Mesodermal cell (in vitro differentiated cells): ENCODE results near the gene DYNLT2B.
"Not testable (repeated sequence)": the region's sequence is repeated elsewhere in the genome, so short reads cannot be mapped to it uniquely, and the experiment has no call there.

Source experiments
- H3K27ac ChIP-seq: 2 replicates; pipeline ENCODE4 v1.7.0; 2013; ENCODE audit warnings: mild to moderate bottlenecking, low read depth, low read length, moderate library complexity; ENCODE audit not compliant: severe bottlenecking
- H3K36me3 ChIP-seq: 2 replicates; pipeline ENCODE4 v1.7.1; 2013; ENCODE audit warnings: mild to moderate bottlenecking, low read length, moderate library complexity; ENCODE audit not compliant: control insufficient read depth, insufficient read depth
- H3K4me1 ChIP-seq: one replicate; pipeline ENCODE4 v1.7.1; 2013; ENCODE audit warnings: mild to moderate bottlenecking, low read length; ENCODE audit not compliant: insufficient read depth, control insufficient read depth, poor library complexity, severe bottlenecking
- H3K4me3 ChIP-seq: 2 replicates; pipeline ENCODE4 v1.7.0; 2013; ENCODE audit warnings: low read length, control low read depth, mild to moderate bottlenecking; ENCODE audit not compliant: insufficient read depth, poor library complexity, severe bottlenecking; ENCODE audit errors: extremely low read depth
- H3K9me3 ChIP-seq: 2 replicates; pipeline ENCODE4 v1.7.1; 2013; ENCODE audit warnings: mild to moderate bottlenecking, low read length, moderate library complexity; ENCODE audit not compliant: control insufficient read depth
- WGBS, 2 experiments: methylation state at CpG; one replicate each; pipeline ENCODE4 v1.1.5; 2013; ENCODE audit warnings: missing lambda C conversion rate in 2 of 2; ENCODE audit not compliant: insufficient coverage in 2 of 2; 5-methylcytosine and 5-hydroxymethylcytosine counted together

The DYNLT2B gene

DNA sequence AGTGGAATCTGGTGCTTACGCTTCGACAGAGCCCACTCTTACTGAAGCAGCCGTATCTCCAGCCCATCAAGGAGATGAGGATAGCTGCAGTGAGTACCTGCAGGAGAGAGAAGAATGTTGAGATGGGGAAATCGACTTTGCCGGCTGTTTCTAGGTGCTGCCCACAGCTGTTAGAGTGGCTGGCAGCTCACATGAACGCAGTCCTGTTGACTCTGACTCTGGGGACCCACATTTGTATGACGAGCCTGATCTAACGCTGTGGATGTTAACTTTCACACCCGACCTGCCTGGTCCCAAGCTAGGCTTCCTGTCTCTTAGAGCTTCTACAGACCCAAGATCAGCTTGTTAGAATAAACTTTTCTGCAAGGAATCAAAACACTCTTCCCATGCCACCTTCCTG, 8.9 kb upstream of the DYNLT2B start:
- H3K27ac ChIP-seq = no peak overlapping the region
- H3K4me1 ChIP-seq = no peaks in the 10 kb centered on the region
- H3K9me3 ChIP-seq = no peaks in the 10 kb centered on the region
- H3K4me3 ChIP-seq = no peak overlapping the region
- 72 to 74% methylated on average over 9 of the region's 9 CpGs for WGBS, 2 experiments
- no peaks in the 10 kb centered on the region for H3K36me3 ChIP-seq

DNA sequence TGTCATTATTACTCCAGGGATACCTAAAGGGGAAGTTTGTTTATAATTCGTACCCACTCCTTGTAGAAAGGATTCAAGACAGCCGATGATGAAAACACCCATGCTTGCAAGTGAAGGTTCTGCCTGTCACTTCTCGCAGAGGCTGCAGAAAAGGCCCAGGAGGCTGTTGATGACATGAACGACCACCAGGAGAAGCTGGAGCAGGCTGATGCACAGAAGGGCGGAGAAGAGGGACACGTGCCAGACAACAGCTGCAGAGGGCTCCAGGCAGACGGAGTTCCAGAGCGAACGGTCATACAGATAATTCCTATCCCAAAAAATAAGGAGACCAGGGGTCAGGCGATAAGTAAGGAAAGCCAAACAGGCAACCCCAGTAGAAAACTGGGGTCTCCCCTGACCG, 5.7 kb upstream of the DYNLT2B start:
- no peak overlapping the region for H3K27ac ChIP-seq
- no peaks in the 10 kb centered on the region for H3K36me3 ChIP-seq
- 80 to 81% methylated on average over 10 of the region's 11 CpGs for WGBS, 2 experiments
- no peaks in the 10 kb centered on the region for H3K9me3 ChIP-seq
- peaks cover 4% of the 10 kb centered on the region for H3K4me1 ChIP-seq
- no peak overlapping the region for H3K4me3 ChIP-seq

GRCh38 chr3:196323016-196323415, 5.0 kb upstream of the DYNLT2B start:
- 90 to 91% methylated on average over 2 to 3 of the region's 4 CpGs for WGBS, 2 experiments

DNA sequence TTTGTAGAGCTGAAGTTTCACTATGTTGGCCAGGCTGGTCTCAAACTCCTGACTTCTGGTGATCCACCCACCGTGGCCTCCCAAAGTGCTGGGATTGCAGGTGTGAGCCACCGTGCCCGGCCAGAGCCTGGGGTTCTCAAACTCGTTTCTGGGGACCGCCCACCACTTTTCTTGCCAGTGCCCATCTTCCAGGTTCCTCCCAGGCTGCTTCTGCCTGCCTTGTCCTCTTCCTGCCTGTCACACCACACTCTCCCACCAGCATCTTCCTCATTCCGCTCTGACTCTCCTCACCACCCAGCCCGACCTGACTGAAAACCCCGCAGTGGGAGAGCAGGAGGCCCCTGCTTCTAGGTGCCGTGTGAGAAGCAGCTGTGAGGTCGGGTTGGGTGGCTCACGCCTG, 3.1 kb upstream of the DYNLT2B start:
- Histone ChIP-seq H3K4me1 (peaks cover 4% of the 10 kb centered on the region), H3K4me3 (no peak overlapping the region), H3K27ac (no peak overlapping the region), H3K36me3 (peaks cover 3% of the 10 kb centered on the region), H3K9me3 (no peaks in the 10 kb centered on the region)
- WGBS, 2 experiments = 91 to 94% methylated on average over 8 to 9 of the region's 11 CpGs

More at GRCh38 chr3:196323016-196323415, 5.0 kb upstream of the DYNLT2B start:
- no peaks in the 10 kb centered on the region for H3K36me3 ChIP-seq
- no peak overlapping the region for H3K4me3 ChIP-seq
- H3K4me1 ChIP-seq = peaks cover 4% of the 10 kb centered on the region
- H3K27ac ChIP-seq = no peak overlapping the region
- H3K9me3 ChIP-seq = no peaks in the 10 kb centered on the region

- 79 to 80% methylated on average over 1 to 2 of the region's 3 CpGs for WGBS, 2 experiments
- no peaks in the 10 kb centered on the region for H3K9me3 ChIP-seq
- no peak overlapping the region for H3K4me3 ChIP-seq
- H3K4me1 ChIP-seq = peaks cover 4% of the 10 kb centered on the region
- no peak overlapping the region for H3K27ac ChIP-seq
- H3K36me3 ChIP-seq = peaks cover 9% of the 10 kb centered on the region
Measured at GRCh38 chr3:196320137-196320536, 2.1 kb upstream of the DYNLT2B start.

GRCh38 chr3:196316799-196317686, 997 bp downstream of the DYNLT2B start:
- not testable (repeated sequence) for H3K4me1 ChIP-seq, H3K9me3 ChIP-seq
- peak overlapping the region; percentile 94 for H3K27ac ChIP-seq
- 5 to 6% methylated on average over 10 to 11 of the region's 17 CpGs for WGBS, 2 experiments
- H3K4me3 ChIP-seq = peak overlapping the region; percentile 70
- peaks cover 25% of the 10 kb centered on the region for H3K36me3 ChIP-seq

DNA sequence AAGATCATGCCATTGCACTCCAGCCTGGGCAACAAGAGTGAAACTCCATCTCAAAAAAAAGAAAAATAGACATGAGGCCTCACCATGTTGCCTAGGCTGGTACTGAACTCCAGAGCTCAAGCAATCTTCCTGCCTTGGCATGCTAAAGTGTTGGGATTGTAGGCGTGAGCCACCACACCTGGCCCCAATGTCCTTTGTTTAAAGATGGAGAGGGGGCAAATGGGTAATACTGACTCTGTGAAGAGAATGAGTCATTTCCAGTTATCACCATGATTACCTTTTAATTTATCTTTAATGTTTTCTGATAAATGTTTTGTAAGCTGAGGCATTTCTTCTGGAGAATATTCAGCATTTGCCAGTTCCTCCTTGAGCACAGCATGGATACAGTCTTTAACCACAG, 2.2 kb downstream of the DYNLT2B start:
- Histone ChIP-seq H3K9me3 (no peaks in the 10 kb centered on the region), H3K4me1 (peaks cover 4% of the 10 kb centered on the region), H3K27ac (no peak overlapping the region), H3K4me3 (no peak overlapping the region), H3K36me3 (peaks cover 25% of the 10 kb centered on the region)
- 100% methylated on average over 1 of the region's 1 CpG for WGBS, 2 experiments

DNA sequence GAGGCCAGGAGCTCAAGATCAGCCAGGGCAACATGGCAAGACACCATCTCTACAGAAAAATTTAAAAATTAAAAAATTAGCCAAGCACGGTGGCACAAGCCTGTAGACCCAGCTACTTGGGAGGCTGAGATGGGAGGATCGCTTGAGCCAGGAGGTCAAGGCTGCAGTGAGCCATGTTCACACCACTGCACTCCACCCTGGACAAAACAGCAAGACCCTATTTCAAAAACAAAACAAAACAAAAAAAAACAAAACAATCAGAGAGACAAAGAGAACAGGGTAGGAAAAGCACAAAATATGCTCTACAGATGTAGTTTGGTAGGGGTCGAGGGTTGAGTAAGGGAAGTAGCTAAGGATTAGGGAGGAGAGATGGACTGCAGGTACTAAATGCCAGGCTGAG, 3.4 kb downstream of the DYNLT2B start:
- Histone ChIP-seq H3K27ac (no peak overlapping the region), H3K36me3 (peaks cover 25% of the 10 kb centered on the region)
- WGBS, 2 experiments = 92 to 100% methylated on average over 2 to 3 of the region's 3 CpGs

DNA sequence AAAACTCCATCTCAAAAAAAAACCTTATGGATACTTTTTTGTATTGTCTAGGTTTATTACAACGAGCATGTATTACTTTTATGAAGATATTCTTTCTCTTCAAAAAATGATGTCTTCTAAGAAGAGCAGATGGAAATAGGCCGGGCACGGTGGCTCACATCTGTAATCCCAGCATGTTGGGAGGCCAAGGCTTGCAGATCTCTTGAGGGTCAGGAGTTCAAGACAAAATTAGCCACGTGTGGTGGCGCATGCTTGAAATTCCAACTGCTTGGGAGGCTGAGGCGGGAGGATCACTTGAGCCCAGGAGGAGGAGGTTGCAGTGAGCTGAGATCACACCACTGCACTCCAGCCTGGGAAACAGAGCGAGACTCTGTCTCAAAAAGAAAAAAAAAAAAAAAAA, 4.0 kb downstream of the DYNLT2B start:
- not testable (repeated sequence) for H3K4me1 ChIP-seq, H3K4me3 ChIP-seq, H3K27ac ChIP-seq, H3K9me3 ChIP-seq
- H3K36me3 ChIP-seq = peaks cover 25% of the 10 kb centered on the region
- 84 to 93% methylated on average over 5 of the region's 7 CpGs for WGBS, 2 experiments

More for the DNA sequence above, 3.4 kb downstream of the DYNLT2B start:
- no peak overlapping the region for H3K4me3 ChIP-seq
- no peaks in the 10 kb centered on the region for H3K4me1 ChIP-seq
- H3K9me3 ChIP-seq = no peaks in the 10 kb centered on the region

DNA sequence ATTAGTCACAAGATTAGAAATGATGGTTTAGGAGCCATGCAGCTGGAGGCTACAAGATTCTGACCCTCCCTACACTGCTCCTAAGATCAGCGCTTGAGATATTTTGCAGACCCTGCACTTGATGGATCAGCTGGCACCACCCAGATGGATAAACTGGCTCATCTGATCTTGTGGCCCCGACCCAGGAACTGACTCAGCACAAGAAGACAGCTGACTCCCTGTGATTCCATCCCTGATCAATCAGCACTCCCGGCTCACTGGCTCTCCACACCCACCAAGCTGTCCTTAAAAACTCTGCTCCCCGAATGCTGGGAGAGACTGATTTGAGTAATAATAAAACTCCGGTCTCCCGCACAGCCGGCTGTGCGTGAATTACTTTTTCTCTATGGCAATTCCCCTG, 15.1 kb downstream of the DYNLT2B start:
- WGBS, 2 experiments = 89 to 94% methylated on average over 4 to 5 of the region's 8 CpGs
- not testable (repeated sequence) for H3K4me3 ChIP-seq, H3K9me3 ChIP-seq, H3K27ac ChIP-seq, H3K4me1 ChIP-seq
- H3K36me3 ChIP-seq = peaks cover 39% of the 10 kb centered on the region

- WGBS, 2 experiments = 86 to 97% methylated on average over 4 to 5 of the region's 10 CpGs
Measured at GRCh38 chr3:196302551-196302950, 15.5 kb downstream of the DYNLT2B start.

More at GRCh38 chr3:196302551-196302950, 15.5 kb downstream of the DYNLT2B start:
- H3K4me3 ChIP-seq, H3K27ac ChIP-seq, H3K9me3 ChIP-seq, H3K4me1 ChIP-seq: not testable (repeated sequence)
- H3K36me3 ChIP-seq = peaks cover 39% of the 10 kb centered on the region
